Keratinocyte (primary cell): Measurements from ENCODE around the gene CANX.
"Not testable (repeated sequence)": the region's sequence is repeated elsewhere in the genome, so short reads cannot be mapped to it uniquely, and the experiment has no call there.

ENCODE experiments used
- EZH2 ChIP-seq: IDR thresholded peaks from one replicate; pipeline ENCODE4 v1.6.1; 2012; ENCODE audit warnings: inconsistent platforms, mild to moderate bottlenecking, low read length, moderate library complexity
- TF ChIP-seq, protein P1 (sequence below), 3 experiments: IDR thresholded peaks in 1 of 3; conservative IDR thresholded peaks in 1 of 3; optimal IDR thresholded peaks in 1 of 3; 2 replicates in 2 of 3; 3 replicates in 1 of 3; pipeline versions ENCODE3 to v1.5.1; 2011; ENCODE audit warnings: low read length in 3 of 3, mild to moderate bottlenecking in 3 of 3, moderate library complexity in 2 of 3, control low read depth in 1 of 3, inconsistent platforms in 1 of 3; ENCODE audit not compliant: insufficient read depth in 2 of 3; ENCODE audit errors: extremely low read depth in 1 of 3

GRCh38 chr5:179697543-179697942, 1.2 kb upstream of the CANX start:
- not testable (repeated sequence) for TF ChIP-seq EZH2
- TF ChIP-seq, protein P1, sequence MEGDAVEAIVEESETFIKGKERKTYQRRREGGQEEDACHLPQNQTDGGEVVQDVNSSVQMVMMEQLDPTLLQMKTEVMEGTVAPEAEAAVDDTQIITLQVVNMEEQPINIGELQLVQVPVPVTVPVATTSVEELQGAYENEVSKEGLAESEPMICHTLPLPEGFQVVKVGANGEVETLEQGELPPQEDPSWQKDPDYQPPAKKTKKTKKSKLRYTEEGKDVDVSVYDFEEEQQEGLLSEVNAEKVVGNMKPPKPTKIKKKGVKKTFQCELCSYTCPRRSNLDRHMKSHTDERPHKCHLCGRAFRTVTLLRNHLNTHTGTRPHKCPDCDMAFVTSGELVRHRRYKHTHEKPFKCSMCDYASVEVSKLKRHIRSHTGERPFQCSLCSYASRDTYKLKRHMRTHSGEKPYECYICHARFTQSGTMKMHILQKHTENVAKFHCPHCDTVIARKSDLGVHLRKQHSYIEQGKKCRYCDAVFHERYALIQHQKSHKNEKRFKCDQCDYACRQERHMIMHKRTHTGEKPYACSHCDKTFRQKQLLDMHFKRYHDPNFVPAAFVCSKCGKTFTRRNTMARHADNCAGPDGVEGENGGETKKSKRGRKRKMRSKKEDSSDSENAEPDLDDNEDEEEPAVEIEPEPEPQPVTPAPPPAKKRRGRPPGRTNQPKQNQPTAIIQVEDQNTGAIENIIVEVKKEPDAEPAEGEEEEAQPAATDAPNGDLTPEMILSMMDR (optimal IDR thresholded peaks at IDR 0.05 in 1 of 3, IDR thresholded peaks at IDR 0.05 in 1 of 3, conservative IDR thresholded peaks at IDR 0.05 in 1 of 3; ENCODE audit: extremely low read depth in 1 of 3, insufficient read depth in 2 of 3, low read length in 3 of 3): not testable (repeated sequence)
